HCT116 (cell line): Measurements from ENCODE around the gene TXNDC12. TPM values are rescaled to one million over a fixed set of nuclear protein-coding genes. Genes with fewer than 3 reads are reported as not detected.

Source experiments
- ATAC-seq: fragments of 200-7000 bp; cut with Tn5 transposase; 2 replicates; pipeline ENCODE4 v1.9.1; 2020; ENCODE audit warnings: mild to moderate bottlenecking, moderate library complexity
- BruUV-seq: library from RNA; stranded (reverse); fragments of 400-500 nt; replicated peaks from 2 replicates; lab custom pipeline; 2021; lab: Mats Ljungman, UMichigan
- CTCF ChIA-PET: fragments of 300-600 bp; sonication (Branson Sonifier 250); formaldehyde crosslinking; loops from one replicate; lab custom pipeline; 2021; ENCODE audit warnings: antibody characterized with exemption; lab: Charles Lee
- POLR2A ChIA-PET: fragments of 300-600, 350-600 bp; sonication (Branson Sonifier 250); formaldehyde crosslinking; loops from one replicate; lab custom pipeline; 2021; ENCODE audit warnings: antibody characterized with exemption; lab: Charles Lee
- RAD21 ChIA-PET, 2 experiments: fragments of 300-600 bp; sonication (Branson Sonifier 250); formaldehyde crosslinking; loops; one replicate each; lab custom pipeline; 2023; ENCODE audit warnings: low total read pairs in 2 of 2; ENCODE audit not compliant: uncharacterized antibody in 2 of 2, unreplicated experiment in 2 of 2, low non-redundant PET in 1 of 2; lab: Charles Lee
- DNase-seq: peaks from one replicate; pipeline ENCODE4 v3.0.0-alpha.2; 2010; ENCODE audit warnings: low read depth, low spot score
- H2AFZ ChIP-seq: fragments of 200-600 bp; shearing (Covaris generic), sonication (generic); 2 replicates; pipeline ENCODE4 v1.6.1; 2017; ENCODE audit warnings: low read depth, mixed run types, mixed read lengths, antibody characterized with exemption, low read length; ENCODE audit not compliant: poor library complexity, severe bottlenecking
- H3K27ac ChIP-seq: 2 replicates; pipeline ENCODE4 v1.5.1; 2012; ENCODE audit warnings: low read depth, low read length
- H3K27me3 ChIP-seq: fragments of 200-600 bp; sonication (generic); 2 replicates; pipeline ENCODE4 v1.6.1; 2016; ENCODE audit warnings: mixed run types, low read length, mixed read lengths; ENCODE audit not compliant: insufficient read depth
- H3K36me3 ChIP-seq, 2 experiments: fragments of 200-500 bp in 1 of 2; fragments of 200-600 bp in 1 of 2; sonication (Bioruptor generic) in 1 of 2; sonication (generic) in 1 of 2; 2 replicates each; pipeline versions ENCODE4 v1.5.1 to v1.6.1; 2014 to 2016; ENCODE audit warnings: low read length in 2 of 2, inconsistent platforms in 1 of 2, mixed read lengths in 1 of 2, mixed run types in 1 of 2; ENCODE audit not compliant: insufficient read depth in 2 of 2, control insufficient read depth in 1 of 2
- H3K4me1 ChIP-seq, 2 experiments: fragments of 200-600 bp in 1 of 2; sonication (generic) in 1 of 2; 2 replicates each; pipeline versions ENCODE4 v1.5.1 to v1.6.1; 2012 to 2017; ENCODE audit warnings: low read length in 2 of 2, inconsistent platforms in 1 of 2, mild to moderate bottlenecking in 1 of 2, mixed read lengths in 1 of 2, mixed run types in 1 of 2, moderate library complexity in 1 of 2; ENCODE audit not compliant: insufficient read depth in 2 of 2, control insufficient read depth in 1 of 2
- H3K4me2 ChIP-seq: fragments of 200-600 bp; sonication (generic); 2 replicates; pipeline ENCODE4 v1.6.1; 2017; ENCODE audit warnings: mixed run types, low read length, mixed read lengths
- H3K4me3 ChIP-seq, 2 experiments: fragments of 200-600 bp in 1 of 2; sonication (generic) in 1 of 2; replicated peaks in 1 of 2; 2 replicates each; pipeline ENCODE4 v1.5.1; 2011 to 2016; ENCODE audit warnings: low read length in 2 of 2, control low read depth in 1 of 2, low read depth in 1 of 2, mild to moderate bottlenecking in 1 of 2, mixed read lengths in 1 of 2, mixed run types in 1 of 2
- H3K79me2 ChIP-seq: fragments of 200-600 bp; sonication (generic); 2 replicates; pipeline ENCODE4 v1.6.1; 2017; ENCODE audit warnings: mild to moderate bottlenecking, mixed run types, low read length, moderate library complexity, mixed read lengths; ENCODE audit not compliant: insufficient read depth
- H3K9ac ChIP-seq: fragments of 200-600 bp; sonication (generic); 2 replicates; pipeline ENCODE4 v1.6.1; 2016; ENCODE audit warnings: low read length, mixed read lengths
- H3K9me2 ChIP-seq: fragments of 200-600 bp; sonication (generic), shearing (Covaris generic); 2 replicates; pipeline ENCODE4 v1.6.1; 2017; ENCODE audit warnings: mixed run types, mild to moderate bottlenecking, moderate library complexity; ENCODE audit not compliant: insufficient read depth
- H3K9me3 ChIP-seq, 2 experiments: fragments of 200-500 bp in 1 of 2; fragments of 200-600 bp in 1 of 2; sonication (Bioruptor generic) in 1 of 2; sonication (generic) in 1 of 2; 2 replicates each; pipeline ENCODE4 v1.6.1; 2014 to 2017; ENCODE audit warnings: low read length in 2 of 2, mixed read lengths in 2 of 2, inconsistent platforms in 1 of 2, low read depth in 1 of 2, mild to moderate bottlenecking in 1 of 2, mixed run types in 1 of 2, moderate library complexity in 1 of 2; ENCODE audit not compliant: control insufficient read depth in 1 of 2, insufficient read depth in 1 of 2
- H4K20me1 ChIP-seq: fragments of 200-600 bp; sonication (generic), shearing (Covaris generic); 2 replicates; pipeline ENCODE4 v1.6.1; 2017; ENCODE audit warnings: mixed run types, mild to moderate bottlenecking, moderate library complexity; ENCODE audit not compliant: insufficient read depth
- CEBPB ChIP-seq: IDR thresholded peaks from 2 replicates; pipeline ENCODE4 v1.6.1; 2012; ENCODE audit warnings: low read depth
- EGR1 ChIP-seq: IDR thresholded peaks from 2 replicates; pipeline ENCODE4 v1.6.1; 2012; ENCODE audit warnings: low read depth
- EZH2phosphoT487 ChIP-seq: fragments of 200-600 bp; IDR thresholded peaks from 2 replicates; pipeline ENCODE4 v1.6.1; 2018; ENCODE audit warnings: antibody characterized with exemption, borderline replicate concordance
- FOSL1 ChIP-seq: IDR thresholded peaks from 2 replicates; pipeline ENCODE4 v1.6.1; 2012; ENCODE audit warnings: low read depth
- POLR2A ChIP-seq: IDR thresholded peaks from 2 replicates; pipeline ENCODE4 v1.7.0; 2011; ENCODE audit warnings: borderline replicate concordance; ENCODE audit not compliant: insufficient read depth, insufficient read length; ENCODE audit errors: extremely low read depth
- TCF7L2 ChIP-seq: IDR thresholded peaks from 2 replicates; pipeline ENCODE4 v1.7.0; 2011; ENCODE audit warnings: borderline replicate concordance, inconsistent platforms; ENCODE audit not compliant: insufficient read depth, insufficient read length; ENCODE audit errors: extremely low read depth
- ZFX ChIP-seq: fragments of 450-650 bp; IDR thresholded peaks from 2 replicates; pipeline ENCODE4 v1.6.1; 2017
- intact Hi-C: fragments of 100-400 bp; cut with micrococcal nuclease; formaldehyde crosslinking; loops from 2 replicates; pipeline ENCODE4 v1.10.0; 2022
- total RNA-seq: library from RNA; stranded (reverse); gene quantifications from one replicate; pipeline ENCODE4 v1.2.1, GENCODE V29; 2021; ENCODE audit not compliant: unreplicated experiment
- TF ChIP-seq, protein P1 (sequence below), 3 experiments: fragments of 200-600 bp in 1 of 3; sonication (generic) in 1 of 3; IDR thresholded peaks in 2 of 3; conservative IDR thresholded peaks in 1 of 3; 2 replicates each; pipeline ENCODE4 v1.5.1; 2012 to 2017; ENCODE audit warnings: low read depth in 2 of 3, low read length in 2 of 3, antibody characterized with exemption in 1 of 3, borderline replicate concordance in 1 of 3, control low read depth in 1 of 3, mild to moderate bottlenecking in 1 of 3, mixed read lengths in 1 of 3, mixed run types in 1 of 3, moderate library complexity in 1 of 3; ENCODE audit not compliant: insufficient read depth in 1 of 3

Gene TXNDC12
- total RNA-seq, 1 experiment from 2014 or later: 82.8 TPM

DNA sequence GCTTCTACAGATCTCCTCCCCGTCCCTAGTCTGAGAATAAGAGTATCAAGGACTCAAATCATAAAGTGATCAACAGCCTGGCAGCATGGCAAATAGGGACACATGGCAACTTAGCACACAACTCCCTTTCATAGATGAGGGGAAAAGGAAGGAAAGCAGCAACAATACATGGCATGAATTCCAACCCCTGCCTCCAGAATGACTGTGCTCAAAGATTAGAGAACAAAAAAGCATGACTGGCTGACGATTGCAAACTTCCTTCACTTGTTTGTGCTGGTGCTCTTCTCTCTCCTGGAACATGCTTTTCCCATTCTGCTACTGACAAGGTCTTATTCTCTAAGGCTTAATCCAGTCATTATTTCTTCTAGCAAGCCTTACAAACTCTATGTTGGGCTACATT is 32.9 kb downstream of the TXNDC12 start:
- no peak for DNase-seq
- TF ChIP-seq FOSL1: no peak
- TF ChIP-seq TCF7L2: no peak
- TF ChIP-seq, protein P1, sequence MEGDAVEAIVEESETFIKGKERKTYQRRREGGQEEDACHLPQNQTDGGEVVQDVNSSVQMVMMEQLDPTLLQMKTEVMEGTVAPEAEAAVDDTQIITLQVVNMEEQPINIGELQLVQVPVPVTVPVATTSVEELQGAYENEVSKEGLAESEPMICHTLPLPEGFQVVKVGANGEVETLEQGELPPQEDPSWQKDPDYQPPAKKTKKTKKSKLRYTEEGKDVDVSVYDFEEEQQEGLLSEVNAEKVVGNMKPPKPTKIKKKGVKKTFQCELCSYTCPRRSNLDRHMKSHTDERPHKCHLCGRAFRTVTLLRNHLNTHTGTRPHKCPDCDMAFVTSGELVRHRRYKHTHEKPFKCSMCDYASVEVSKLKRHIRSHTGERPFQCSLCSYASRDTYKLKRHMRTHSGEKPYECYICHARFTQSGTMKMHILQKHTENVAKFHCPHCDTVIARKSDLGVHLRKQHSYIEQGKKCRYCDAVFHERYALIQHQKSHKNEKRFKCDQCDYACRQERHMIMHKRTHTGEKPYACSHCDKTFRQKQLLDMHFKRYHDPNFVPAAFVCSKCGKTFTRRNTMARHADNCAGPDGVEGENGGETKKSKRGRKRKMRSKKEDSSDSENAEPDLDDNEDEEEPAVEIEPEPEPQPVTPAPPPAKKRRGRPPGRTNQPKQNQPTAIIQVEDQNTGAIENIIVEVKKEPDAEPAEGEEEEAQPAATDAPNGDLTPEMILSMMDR (IDR thresholded peaks at IDR 0.05 in 2 of 3, conservative IDR thresholded peaks at IDR 0.05 in 1 of 3; ENCODE audit: borderline replicate concordance in 1 of 3, insufficient read depth in 1 of 3, low read depth in 2 of 3, low read length in 2 of 3): no peak
- no peak overlapping the region for H2AFZ ChIP-seq
- H4K20me1 ChIP-seq: no peaks in the 10 kb centered on the region
- no peak overlapping the region for H3K4me2 ChIP-seq
- no peak overlapping the region for H3K27ac ChIP-seq
- H3K9me2 ChIP-seq: no peaks in the 10 kb centered on the region
- H3K9me3 ChIP-seq: no peaks in the 10 kb centered on the region
- POLR2A ChIA-PET: no interaction called here
- CTCF ChIA-PET: no interaction called here
- peaks cover 18 to 28% of the 10 kb centered on the region in 2 experiments; a peak in 3 of 4 replicates for H3K36me3 ChIP-seq
- ATAC-seq: no peak
- no peaks in the 10 kb centered on the region for H3K79me2 ChIP-seq
- H3K27me3 ChIP-seq: no peaks in the 10 kb centered on the region
- no peak overlapping the region for H3K9ac ChIP-seq
- RAD21 ChIA-PET: no interaction called here
- no peak overlapping the region for H3K4me3 ChIP-seq
- H3K4me1 ChIP-seq: no peaks in the 10 kb centered on the region
- intact Hi-C loops: no loop called here
- no TSS peak for BruUV-seq

- no peak for ATAC-seq
- TF ChIP-seq EZH2phosphoT487: no peak
- no peak for TF ChIP-seq ZFX
- TF ChIP-seq POLR2A: no peak
- TF ChIP-seq, protein P1 (IDR thresholded peaks at IDR 0.05 in 2 of 3, conservative IDR thresholded peaks at IDR 0.05 in 1 of 3; ENCODE audit: borderline replicate concordance in 1 of 3, insufficient read depth in 1 of 3, low read depth in 2 of 3, low read length in 2 of 3): no peak
- TF ChIP-seq EGR1: no peak
- no peak for TF ChIP-seq CEBPB
- TF ChIP-seq TCF7L2: no peak
- intact Hi-C loops: loop anchor here (10.0 kb wide), 1 partner anchor 383 kb away; no protein-coding TSS in a partner anchor
- H3K9me3 ChIP-seq: no peaks in the 10 kb centered on the region
- no peak overlapping the region for H3K27ac ChIP-seq
- H3K79me2 ChIP-seq: no peaks in the 10 kb centered on the region
- no peaks in the 10 kb centered on the region for H3K27me3 ChIP-seq
- BruUV-seq: no TSS peak
- no peaks in the 10 kb centered on the region for H3K4me1 ChIP-seq
- no peaks in the 10 kb centered on the region for H3K36me3 ChIP-seq
- H3K4me3 ChIP-seq: no peak overlapping the region
- H3K9ac ChIP-seq: no peak overlapping the region
- no peak overlapping the region for H2AFZ ChIP-seq
- DNase-seq: no peak
- RAD21 ChIA-PET: no interaction called here
- no peaks in the 10 kb centered on the region for H3K9me2 ChIP-seq
- POLR2A ChIA-PET: no interaction called here
- no peak overlapping the region for H3K4me2 ChIP-seq
- CTCF ChIA-PET: no interaction called here
- H4K20me1 ChIP-seq: no peaks in the 10 kb centered on the region
Observed at GRCh38 chr1:52008071-52008809, 46.8 kb downstream of the TXNDC12 start.
